Breast epithelium (tissue), 3 donors: Measurements from ENCODE around the gene CCDC121.

Experiments used
- CTCF ChIP-seq, 3 donors: fragments of 450-650 bp; IDR thresholded peaks; one replicate each; pipeline ENCODE4 v1.5.1; 2016 to 2017; ENCODE audit warnings: antibody characterized with exemption in 3 of 3, mild to moderate bottlenecking in 3 of 3, moderate library complexity in 3 of 3
- POLR2A ChIP-seq: fragments of 450-650 bp; IDR thresholded peaks from one replicate; pipeline ENCODE4 v1.6.1; 2016; ENCODE audit warnings: antibody characterized with exemption, mild to moderate bottlenecking, moderate library complexity
- POLR2AphosphoS5 ChIP-seq, 3 donors: sonication (generic); formaldehyde crosslinking; IDR thresholded peaks; one replicate each; pipeline ENCODE4 v1.6.1; 2017; ENCODE audit warnings: antibody characterized with exemption in 3 of 3

DNA sequence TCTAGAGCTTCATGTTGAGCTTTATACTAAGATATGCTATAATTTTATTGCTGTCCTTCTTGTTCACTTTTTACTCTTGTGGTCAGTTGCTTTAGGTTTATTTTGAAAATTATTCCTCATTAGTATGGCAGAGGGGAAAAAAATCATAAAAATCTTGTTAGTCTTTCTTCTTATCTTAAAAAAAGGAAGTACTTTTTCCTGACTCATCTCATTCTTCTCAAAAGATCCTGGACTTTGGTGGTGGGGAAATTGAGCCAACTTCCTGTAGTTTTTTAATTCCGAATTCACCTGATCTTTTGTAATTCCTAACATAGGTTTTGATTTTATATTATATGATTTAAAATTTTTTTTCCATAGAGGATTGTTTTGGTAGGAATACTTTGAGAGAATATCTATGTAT is 38.6 kb upstream of the CCDC121 start:
- TF ChIP-seq CTCF (IDR thresholded peaks at IDR 0.05) (no peak), POLR2AphosphoS5 (IDR thresholded peaks at IDR 0.05) (no peak), POLR2A (no peak)
